SK-N-SH treated with all-trans-retinoic acid at 6 μM for 48 hours (cell line): ENCODE results near the gene CACNA1B.
"Not testable (repeated sequence)": the region's sequence is repeated elsewhere in the genome, so short reads cannot be mapped to it uniquely, and the experiment has no call there.

ENCODE experiments used
- ESRRG ChIP-seq: fragments of 250-450 bp; sonication (Bioruptor Pico); IDR thresholded peaks from 2 replicates; pipeline ENCODE4 v1.6.1; 2021; ENCODE audit warnings: mild to moderate bottlenecking
- PATZ1 ChIP-seq: fragments of 250-450 bp; sonication (Bioruptor Pico); IDR thresholded peaks from 2 replicates; pipeline ENCODE4 v1.8.0; 2020; ENCODE audit warnings: mild to moderate bottlenecking, moderate library complexity, borderline replicate concordance
- SNAI2 ChIP-seq: fragments of 250-450 bp; sonication (Bioruptor Pico); IDR thresholded peaks from 2 replicates; pipeline ENCODE4 v1.5.0; 2020; ENCODE audit warnings: mild to moderate bottlenecking, moderate library complexity
- TOX ChIP-seq: fragments of 250-450 bp; sonication (Bioruptor Pico); IDR thresholded peaks from 2 replicates; pipeline ENCODE4 v1.8.0; 2021; ENCODE audit warnings: mild to moderate bottlenecking, moderate library complexity, borderline replicate concordance
- ZNF70 ChIP-seq: fragments of 450-650 bp; formaldehyde crosslinking; IDR thresholded peaks from 2 replicates; pipeline ENCODE4 v1.5.0; 2020; ENCODE audit warnings: mild to moderate bottlenecking, moderate library complexity

- TF ChIP-seq PATZ1 (CRISPR knock-in tag); ESRRG (CRISPR knock-in tag); ZNF70; TOX (CRISPR knock-in tag); SNAI2 (CRISPR knock-in tag): not testable (repeated sequence)
Observed at GRCh38 chr9:138126090-138126857, 248.7 kb downstream of the CACNA1B start.
